Measurements from ENCODE around the gene EIF5. TPM values are rescaled to one million over a fixed set of nuclear protein-coding genes. Genes with fewer than 3 reads are reported as not detected.

EIF5 gene
- total RNA-seq, 1 donor: 197 TPM

- H3K4me2 ChIP-seq (ENCODE audit: insufficient read depth, low read length): no peak overlapping the region
- no peak for TF ChIP-seq CTCF (IDR thresholded peaks at IDR 0.05; ENCODE audit: extremely low read depth, low read depth, low read length)
- no peaks in the 10 kb centered on the region for H3K27me3 ChIP-seq (ENCODE audit: insufficient read depth, low read length)
- DNase-seq (ENCODE audit: insufficient read length, low spot score, missing footprints): no peak
- peaks cover 67% of the 10 kb centered on the region for H3K36me3 ChIP-seq (ENCODE audit: insufficient read depth, low read length)
- H3K79me2 ChIP-seq (ENCODE audit: insufficient read depth, low read length): peaks cover 18% of the 10 kb centered on the region
- no peak overlapping the region for H3K27ac ChIP-seq (ENCODE audit: low read depth, low read length)
- no peak overlapping the region for H3K4me3 ChIP-seq (ENCODE audit: insufficient read depth, low read length)
- H2AFZ ChIP-seq (ENCODE audit: low read length): no peak overlapping the region
- H3K9me3 ChIP-seq (ENCODE audit: low read depth, low read length): no peaks in the 10 kb centered on the region
- peaks cover 13% of the 10 kb centered on the region for H3K4me1 ChIP-seq (ENCODE audit: insufficient read depth, low read length)
- peaks cover 30% of the 10 kb centered on the region for H4K20me1 ChIP-seq (ENCODE audit: insufficient read depth, low read length)
Measured at GRCh38 chr14:103343164-103343879, 9.3 kb downstream of the EIF5 start.

- Histone ChIP-seq H3K36me3 (ENCODE audit: insufficient read depth, low read length) (peaks cover 59% of the 10 kb centered on the region), H2AFZ (ENCODE audit: low read length) (no peak overlapping the region), H3K27me3 (ENCODE audit: insufficient read depth, low read length) (no peaks in the 10 kb centered on the region), H3K4me3 (ENCODE audit: insufficient read depth, low read length) (no peak overlapping the region), H3K4me1 (ENCODE audit: insufficient read depth, low read length) (peaks cover 13% of the 10 kb centered on the region), H4K20me1 (ENCODE audit: insufficient read depth, low read length) (peaks cover 22% of the 10 kb centered on the region), H3K4me2 (ENCODE audit: insufficient read depth, low read length) (no peak overlapping the region), H3K79me2 (ENCODE audit: insufficient read depth, low read length) (peaks cover 11% of the 10 kb centered on the region), H3K27ac (ENCODE audit: low read depth, low read length) (no peak overlapping the region), H3K9me3 (ENCODE audit: low read depth, low read length) (no peaks in the 10 kb centered on the region)
- DNase-seq (ENCODE audit: insufficient read length, low spot score, missing footprints): no peak
- no peak for TF ChIP-seq CTCF (IDR thresholded peaks at IDR 0.05; ENCODE audit: extremely low read depth, low read depth, low read length)
Measured at GRCh38 chr14:103343905-103344797, 10.1 kb downstream of the EIF5 start.

- Histone ChIP-seq H3K4me1 (ENCODE audit: insufficient read depth, low read length) (peaks cover 13% of the 10 kb centered on the region), H3K79me2 (ENCODE audit: insufficient read depth, low read length) (no peaks in the 10 kb centered on the region), H3K27me3 (ENCODE audit: insufficient read depth, low read length) (no peaks in the 10 kb centered on the region), H3K9me3 (ENCODE audit: low read depth, low read length) (no peaks in the 10 kb centered on the region), H4K20me1 (ENCODE audit: insufficient read depth, low read length) (peaks cover 13% of the 10 kb centered on the region), H3K4me2 (ENCODE audit: insufficient read depth, low read length) (peak overlapping the region; percentile 5), H2AFZ (ENCODE audit: low read length) (no peak overlapping the region), H3K27ac (ENCODE audit: low read depth, low read length) (peak overlapping the region; percentile 24), H3K36me3 (ENCODE audit: insufficient read depth, low read length) (peaks cover 37% of the 10 kb centered on the region), H3K4me3 (ENCODE audit: insufficient read depth, low read length) (no peak overlapping the region)
- no peak for TF ChIP-seq CTCF (IDR thresholded peaks at IDR 0.05; ENCODE audit: extremely low read depth, low read depth, low read length)
- no peak for DNase-seq (ENCODE audit: insufficient read length, low spot score, missing footprints)
Measured at GRCh38 chr14:103346286-103346685, 12.2 kb downstream of the EIF5 start.

Measured in osteoblast (primary cell).